KMS-11 (cell line): ENCODE measurements around the gene ZNF398.

Source experiments
- H2AFZ ChIP-seq: fragments of 200-600 bp; sonication (generic); 2 replicates; pipeline ENCODE4 v1.6.1; 2016; ENCODE audit warnings: antibody characterized with exemption, mixed run types, low read depth
- H3K27ac ChIP-seq: fragments of 200-600 bp; sonication (generic); 2 replicates; pipeline ENCODE4 v1.6.1; 2016; ENCODE audit warnings: mild to moderate bottlenecking, mixed run types
- H3K27me3 ChIP-seq: fragments of 200-600 bp; sonication (generic); 2 replicates; pipeline ENCODE4 v1.6.1; 2017; ENCODE audit warnings: mild to moderate bottlenecking, low read depth, mixed run types, moderate library complexity; ENCODE audit not compliant: insufficient read depth
- H3K36me3 ChIP-seq: fragments of 200-600 bp; sonication (generic); 2 replicates; pipeline ENCODE4 v1.6.1; 2017; ENCODE audit warnings: mild to moderate bottlenecking, mixed run types; ENCODE audit not compliant: insufficient read depth
- H3K4me1 ChIP-seq: fragments of 200-600 bp; sonication (generic); 2 replicates; pipeline ENCODE4 v1.6.1; 2016; ENCODE audit warnings: mild to moderate bottlenecking, low read depth, mixed run types; ENCODE audit not compliant: poor library complexity, severe bottlenecking
- H3K4me2 ChIP-seq: fragments of 200-600 bp; sonication (generic); 2 replicates; pipeline ENCODE4 v1.7.0; 2016; ENCODE audit warnings: mild to moderate bottlenecking, mixed run types
- H3K4me3 ChIP-seq: fragments of 200-600 bp; sonication (generic); IDR thresholded peaks from 2 replicates; pipeline ENCODE4 v1.6.1; 2017; ENCODE audit warnings: low read depth, low read length, mixed read lengths; ENCODE audit not compliant: insufficient read depth
- H3K79me2 ChIP-seq: fragments of 200-600 bp; sonication (generic); 2 replicates; pipeline ENCODE4 v1.6.1; 2016; ENCODE audit warnings: low read depth, mixed run types; ENCODE audit not compliant: insufficient read depth
- H3K9ac ChIP-seq: fragments of 200-600 bp; sonication (generic); 2 replicates; pipeline ENCODE4 v1.6.1; 2016; ENCODE audit warnings: mild to moderate bottlenecking, mixed run types
- H4K20me1 ChIP-seq: fragments of 200-600 bp; sonication (generic); 2 replicates; pipeline ENCODE4 v1.6.1; 2016; ENCODE audit warnings: mild to moderate bottlenecking, mixed run types; ENCODE audit not compliant: insufficient read depth
- CTCF ChIP-seq: fragments of 200-600 bp; sonication (generic); conservative IDR thresholded peaks from 2 replicates; pipeline ENCODE4 v1.6.1; 2017; ENCODE audit warnings: low read depth, mild to moderate bottlenecking, antibody characterized with exemption, low read length, moderate library complexity, mixed read lengths

Gene ZNF398

GRCh38 chr7:149125189-149125862 lies 21.9 kb upstream of the ZNF398 start:
- Histone ChIP-seq H2AFZ (peak overlapping the region; percentile 91), H3K4me3 (no peak overlapping the region), H3K79me2 (peaks cover 16% of the 10 kb centered on the region), H3K27me3 (no peaks in the 10 kb centered on the region), H4K20me1 (no peaks in the 10 kb centered on the region), H3K4me1 (peaks cover 16% of the 10 kb centered on the region), H3K4me2 (peak overlapping the region; percentile 91), H3K9ac (peak overlapping the region; percentile 81), H3K36me3 (no peaks in the 10 kb centered on the region), H3K27ac (peak overlapping the region; percentile 68)
- no peak for TF ChIP-seq CTCF

GRCh38 chr7:149125863-149126661 lies 21.2 kb upstream of the ZNF398 start, which contains the start of gene ZNF425:
ZNF425 (minus strand) TSS chr7:149126324; CDS start chr7:149126213, 111 bp downstream.
- Histone ChIP-seq H4K20me1 (no peaks in the 10 kb centered on the region), H3K4me2 (peak within 1 kb of the TSS; percentile 91), H3K4me3 (no peak within 1 kb of the TSS), H3K36me3 (no peaks in the 10 kb centered on the region), H3K4me1 (peaks cover 16% of the 10 kb centered on the region), H3K27ac (peak within 1 kb of the TSS; percentile 68), H2AFZ (peak within 1 kb of the TSS; percentile 91), H3K9ac (peak within 1 kb of the TSS; percentile 81), H3K27me3 (no peaks in the 10 kb centered on the region), H3K79me2 (peaks cover 16% of the 10 kb centered on the region)
- TF ChIP-seq CTCF, result peak; percentile 96

GRCh38 chr7:149126662-149127266 lies 20.5 kb upstream of the ZNF398 start:
- Histone ChIP-seq H4K20me1 (no peaks in the 10 kb centered on the region), H3K27me3 (no peaks in the 10 kb centered on the region), H3K4me1 (peaks cover 16% of the 10 kb centered on the region), H3K36me3 (no peaks in the 10 kb centered on the region), H2AFZ (peak overlapping the region; percentile 91), H3K27ac (peak overlapping the region; percentile 68), H3K79me2 (peaks cover 16% of the 10 kb centered on the region), H3K9ac (peak overlapping the region; percentile 81), H3K4me2 (peak overlapping the region; percentile 84), H3K4me3 (no peak overlapping the region)
- no peak for TF ChIP-seq CTCF

GRCh38 chr7:149130572-149131198 lies 16.6 kb upstream of the ZNF398 start:
- Histone ChIP-seq H3K4me1 (peaks cover 7% of the 10 kb centered on the region), H3K4me3 (no peak overlapping the region), H4K20me1 (no peaks in the 10 kb centered on the region), H3K36me3 (no peaks in the 10 kb centered on the region), H3K27ac (no peak overlapping the region), H2AFZ (no peak overlapping the region), H3K27me3 (no peaks in the 10 kb centered on the region), H3K4me2 (no peak overlapping the region), H3K79me2 (peaks cover 5% of the 10 kb centered on the region; the same call in 1 of the 2 replicates), H3K9ac (no peak overlapping the region)
- TF ChIP-seq CTCF, result no peak
